GM12875 (cell line): ENCODE results near the gene CTNNBL1.

Experiments
- H3K4me3 ChIP-seq: one replicate; pipeline ENCODE4 v1.5.1; 2011; ENCODE audit warnings: low read depth, low read length, control low read depth
- CTCF ChIP-seq: IDR thresholded peaks from 2 replicates; pipeline ENCODE4 v1.5.1; 2011; ENCODE audit warnings: low read depth, mild to moderate bottlenecking, control low read depth, inconsistent platforms, low read length, moderate library complexity, borderline replicate concordance; ENCODE audit not compliant: insufficient read depth

The CTNNBL1 gene

GRCh38 chr20:37885593-37886503 lies 192.0 kb downstream of the CTNNBL1 start:
- no peak for TF ChIP-seq CTCF
- no peak overlapping the region for H3K4me3 ChIP-seq

GRCh38 chr20:37886851-37887297 lies 193.0 kb downstream of the CTNNBL1 start:
- no peak for TF ChIP-seq CTCF
- H3K4me3 ChIP-seq: no peak overlapping the region

GRCh38 chr20:37888641-37889040 lies 194.8 kb downstream of the CTNNBL1 start:
- no peak for TF ChIP-seq CTCF
- no peak overlapping the region for H3K4me3 ChIP-seq

GRCh38 chr20:37890108-37890507 lies 196.3 kb downstream of the CTNNBL1 start:
- no peak overlapping the region for H3K4me3 ChIP-seq
- TF ChIP-seq CTCF: no peak

- TF ChIP-seq CTCF: no peak
- H3K4me3 ChIP-seq: no peak overlapping the region
These were observed 196.8 kb downstream of the CTNNBL1 start for GRCh38 chr20:37890643-37891042.

- H3K4me3 ChIP-seq: no peak overlapping the region
- TF ChIP-seq CTCF: no peak
These were observed 198.2 kb downstream of the CTNNBL1 start for GRCh38 chr20:37892001-37892400.
